ENCODE measurements around the gene KPNA1.

Gene KPNA1

GRCh38 chr3:122390665-122391064 is 124.1 kb downstream of the KPNA1 start:
- no peak for DNase-seq (ENCODE audit: insufficient read length, low spot score)
- FAIRE-seq = no peak

GRCh38 chr3:122389892-122390291 is 124.8 kb downstream of the KPNA1 start:
- FAIRE-seq = no peak
- no peak for DNase-seq (ENCODE audit: insufficient read length, low spot score)

GRCh38 chr3:122389197-122389596 is 125.5 kb downstream of the KPNA1 start:
- FAIRE-seq (no peak), DNase-seq (ENCODE audit: insufficient read length, low spot score) (no peak)

- no peak for FAIRE-seq
Observed at GRCh38 chr3:122387709-122388108, 127.0 kb downstream of the KPNA1 start.

GRCh38 chr3:122383771-122384697 is 130.7 kb downstream of the KPNA1 start, which contains the start of gene FAM162A:
Gene FAM162A (plus strand): TSS chr3:122384182. CDS start chr3:122384266, 84 bp downstream.
- FAIRE-seq (peak; percentile 96), DNase-seq (ENCODE audit: insufficient read length, low spot score) (peak; percentile 82)

More at GRCh38 chr3:122387709-122388108, 127.0 kb downstream of the KPNA1 start:
- no peak for DNase-seq (ENCODE audit: insufficient read length, low spot score)

- DNase-seq (ENCODE audit: insufficient read length, low spot score) (peak; percentile 84), FAIRE-seq (peak; percentile 4)
Observed at GRCh38 chr3:122382888-122383666, 131.7 kb downstream of the KPNA1 start, which contains the start of gene MIX23. Gene MIX23 (minus strand): TSS chr3:122383231. CDS start chr3:122383224, 7 bp downstream.

GRCh38 chr3:122377975-122378374 is 136.8 kb downstream of the KPNA1 start:
- DNase-seq (ENCODE audit: insufficient read length, low spot score) (no peak), FAIRE-seq (no peak)

- FAIRE-seq (no peak), DNase-seq (ENCODE audit: insufficient read length, low spot score) (no peak)
Observed at GRCh38 chr3:122374034-122374433, 140.7 kb downstream of the KPNA1 start.

All from HTR-8/SVneo (cell line).